K562 (cell line): Measurements from ENCODE around the gene SNX9. TPM values are rescaled to one million over a fixed set of nuclear protein-coding genes. Genes with fewer than 3 reads are reported as not detected.

Experiments
- ATAC-seq: fragments of 200-7000 bp; cut with Tn5 transposase; 3 replicates; pipeline ENCODE4 v1.9.1; 2020; ENCODE audit warnings: moderate library complexity
- BruUV-seq: library from RNA; stranded (reverse); fragments of 400-500 nt; replicated peaks from 2 replicates; lab custom pipeline; 2021; lab: Mats Ljungman, UMichigan
- CTCF ChIA-PET: fragments of 300-600 bp; formaldehyde crosslinking; extraction: SDS; loops from one replicate; lab custom pipeline; 2021; ENCODE audit warnings: low intra/inter-chr PET ratio; lab: Yijun Ruan, JAX
- POLR2A ChIA-PET: fragments of 300-600, 350-650 bp; sonication (Branson Sonifier 250); formaldehyde crosslinking; extraction: SDS; loops from one replicate; lab custom pipeline; 2021; ENCODE audit warnings: antibody characterized with exemption, inconsistent platforms; lab: Yijun Ruan, JAX
- DNase-seq, 4 experiments: peaks; one replicate each; pipeline versions ENCODE4 v3.0.0 to v3.0.0-alpha.2; 2011 to 2018; ENCODE audit warnings: low spot score in 3 of 4, mixed read lengths in 3 of 4; ENCODE audit errors: extremely low read depth in 1 of 4
- FAIRE-seq: peaks from 2 replicates; lab custom pipeline; 2011; peaks lifted over from hg19 to GRCh38; lab: Jason Lieb, UNC
- H2AFZ ChIP-seq: 2 replicates; pipeline ENCODE4 v1.6.0; 2011; ENCODE audit warnings: low read depth, low read length, control low read depth, inconsistent platforms
- H3K27ac ChIP-seq: fragments of 200-600 bp; 3 replicates; pipeline ENCODE4 v1.8.0; 2011; ENCODE audit warnings: low read depth, mild to moderate bottlenecking, control low read depth, inconsistent platforms, low read length, moderate library complexity, mixed read lengths; ENCODE audit errors: extremely low read depth
- H3K27me3 ChIP-seq, 2 experiments: fragments of 300-600 bp in 1 of 2; 2 replicates in 1 of 2; 3 replicates in 1 of 2; pipeline versions ENCODE4 v1.6.0 to v1.8.0; 2011; ENCODE audit warnings: inconsistent platforms in 2 of 2, low read length in 2 of 2, mild to moderate bottlenecking in 1 of 2, mixed read lengths in 1 of 2, moderate library complexity in 1 of 2; ENCODE audit not compliant: control insufficient read depth in 2 of 2, insufficient read depth in 2 of 2
- H3K36me3 ChIP-seq: fragments of 300-600 bp; 3 replicates; pipeline ENCODE4 v1.8.0; 2011; ENCODE audit warnings: mild to moderate bottlenecking, low read length, inconsistent platforms; ENCODE audit not compliant: control insufficient read depth, insufficient read depth
- H3K4me1 ChIP-seq, 2 experiments: fragments of 200-600 bp in 1 of 2; replicated peaks in 1 of 2; 2 replicates in 1 of 2; 3 replicates in 1 of 2; pipeline versions ENCODE4 v1.5.1 to v1.8.0; 2011; ENCODE audit warnings: inconsistent platforms in 2 of 2, low read length in 2 of 2, mild to moderate bottlenecking in 1 of 2, mixed read lengths in 1 of 2, moderate library complexity in 1 of 2; ENCODE audit not compliant: control insufficient read depth in 2 of 2, insufficient read depth in 2 of 2
- H3K4me2 ChIP-seq: 2 replicates; pipeline ENCODE4 v1.6.1; 2011; ENCODE audit warnings: low read length, control low read depth, inconsistent platforms, mixed read lengths; ENCODE audit not compliant: insufficient read depth
- H3K4me3 ChIP-seq: fragments of 200-600 bp; sonication (generic), shearing (Covaris generic); 2 replicates; pipeline ENCODE4 v1.5.1; 2016; ENCODE audit warnings: control low read depth, inconsistent platforms
- H3K79me2 ChIP-seq: fragments of 200-600 bp; 3 replicates; pipeline ENCODE4 v1.8.0; 2011; ENCODE audit warnings: low read length, inconsistent platforms; ENCODE audit not compliant: control insufficient read depth, insufficient read depth
- H3K9ac ChIP-seq, 2 experiments: 2 replicates each; pipeline versions ENCODE4 v1.6.0 to v1.6.1; 2011; ENCODE audit warnings: low read depth in 2 of 2, low read length in 2 of 2, control low read depth in 1 of 2, inconsistent platforms in 1 of 2, mild to moderate bottlenecking in 1 of 2, mixed read lengths in 1 of 2; ENCODE audit not compliant: insufficient read depth in 1 of 2
- H3K9me1 ChIP-seq: one replicate; pipeline ENCODE4 v1.6.0; 2011; ENCODE audit warnings: inconsistent platforms, mild to moderate bottlenecking, low read length, moderate library complexity; ENCODE audit not compliant: control insufficient read depth, insufficient read depth
- H3K9me3 ChIP-seq: replicated peaks from 2 replicates; pipeline ENCODE4 v1.5.1; 2011; ENCODE audit warnings: low read depth, low read length, inconsistent platforms; ENCODE audit not compliant: control insufficient read depth, insufficient read depth
- H4K20me1 ChIP-seq: replicated peaks from 2 replicates; pipeline ENCODE4 v1.6.1; 2011; ENCODE audit warnings: low read length, inconsistent platforms, mixed read lengths; ENCODE audit not compliant: control insufficient read depth, insufficient read depth
- CHAMP1 ChIP-seq: fragments of 450-650 bp; IDR thresholded peaks from 2 replicates; pipeline ENCODE4 v1.6.1; 2016; ENCODE audit warnings: mild to moderate bottlenecking
- CREBBP ChIP-seq: IDR thresholded peaks from one replicate; pipeline ENCODE4 v1.6.1; 2012; ENCODE audit warnings: low read depth, mild to moderate bottlenecking, control low read depth, inconsistent platforms, low read length
- LCOR ChIP-seq: sonication (generic); formaldehyde crosslinking; IDR thresholded peaks from 2 replicates; pipeline ENCODE4 v1.8.0; 2022; ENCODE audit warnings: mild to moderate bottlenecking, missing genetic modification reagents
- POLR2A ChIP-seq: fragments of 450-650 bp; conservative IDR thresholded peaks from 2 replicates; pipeline ENCODE4 v1.6.1; 2016
- WGBS: fragments of 100-300 bp; shearing (Covaris generic); methylation state at CpG from one replicate; pipeline ENCODE4 v1.1.6; 2016; ENCODE audit warnings: low coverage, mixed read lengths; ENCODE audit not compliant: insufficient coverage; ENCODE audit errors: missing lambda C conversion rate; 5-methylcytosine and 5-hydroxymethylcytosine counted together
- in situ Hi-C: fragments of 300-500 bp; cut with MboI; formaldehyde crosslinking; loops from 4 replicates; pipeline ENCODE4 v1.15.0; 2018; ENCODE audit warnings: inconsistent platforms, mixed read lengths
- intact Hi-C: fragments of 100-400 bp; cut with micrococcal nuclease; formaldehyde crosslinking; loops from 2 replicates; pipeline ENCODE4 v1.14.2; 2022
- polyA plus RNA-seq, 8 experiments: library from polyadenylated mRNA; depleted of rRNA in 4 of 8; stranded (reverse) in 5 of 8; unstranded in 3 of 8; fragments of >200 nt; fragmentation: Nextera tagmentation in 2 of 8; fragmentation: Illumina TruSeq in 1 of 8; extraction: Ambion mirVana in 2 of 8; extraction: Trizol in 1 of 8; gene quantifications; 2 replicates each; pipeline versions ENCODE4 v1.2.1 to v1.2.3, GENCODE V29; 2011 to 2014; ENCODE audit warnings: inconsistent platforms in 1 of 8, missing spikeins in 1 of 8
- total RNA-seq, 7 experiments: library from RNA; depleted of rRNA in 6 of 7; stranded (reverse); fragments of >200 nt in 6 of 7; fragmentation: Illumina TruSeq in 2 of 7; extraction: Trizol in 2 of 7; gene quantifications; 2 replicates each; pipeline versions ENCODE4 v1.2.1 to v1.2.3, GENCODE V29; 2011 to 2021; ENCODE audit warnings: low replicate concordance in 1 of 7

SNX9 gene
- total and polyA plus RNA-seq, 9 of the 15 experiments (the other 6 are each of a cell fraction or from before 2014, with no cell fraction given) = 6.0 to 81.7 (median 57.1) TPM

- Histone ChIP-seq H3K9me3 (no peaks in the 10 kb centered on the region), H3K36me3 (peaks cover 80% of the 10 kb centered on the region), H3K79me2 (no peaks in the 10 kb centered on the region), H3K9ac (no peak overlapping the region), H4K20me1 (no peaks in the 10 kb centered on the region), H3K4me2 (no peak overlapping the region), H3K9me1 (no peaks in the 10 kb centered on the region), H3K27ac (no peak overlapping the region), H3K27me3 (no peaks in the 10 kb centered on the region), H2AFZ (no peak overlapping the region), H3K4me1 (peaks cover 0 to 6% of the 10 kb centered on the region in 2 experiments; a peak in 2 of 5 replicates), H3K4me3 (no peak overlapping the region)
- no peak for FAIRE-seq
- WGBS = 86% methylated on average over 9 of the region's 9 CpGs
- ChIA-PET POLR2A (interaction anchor here (1.0 kb wide), 1 partner anchor 156 kb away, joined by 3 read pairs; no protein-coding TSS in a partner anchor), CTCF (no interaction called here)
- DNase-seq = no peak
- intact Hi-C loops (no loop called here), in situ Hi-C loops (no loop called here)
- BruUV-seq = no TSS peak
- ATAC-seq = no peak
- TF ChIP-seq LCOR (CRISPR knock-in tag) (no peak), CHAMP1 (no peak), CREBBP (no peak), POLR2A (0 out of 2 replicates have a peak, but pooled peaks have one; percentile 15)
These were observed 88.2 kb downstream of the SNX9 start for GRCh38 chr6:157911278-157911677.
